HG03460 (cell line): ENCODE data around the gene ERGIC1.
"Not testable (repeated sequence)": the region's sequence is repeated elsewhere in the genome, so short reads cannot be mapped to it uniquely, and the experiment has no call there.

Source experiments
- ATAC-seq: cut with Tn5 transposase; IDR thresholded peaks from one replicate; pipeline ENCODE4 v1.9.1; 2021; ENCODE audit not compliant: unreplicated experiment

ERGIC1 gene

DNA sequence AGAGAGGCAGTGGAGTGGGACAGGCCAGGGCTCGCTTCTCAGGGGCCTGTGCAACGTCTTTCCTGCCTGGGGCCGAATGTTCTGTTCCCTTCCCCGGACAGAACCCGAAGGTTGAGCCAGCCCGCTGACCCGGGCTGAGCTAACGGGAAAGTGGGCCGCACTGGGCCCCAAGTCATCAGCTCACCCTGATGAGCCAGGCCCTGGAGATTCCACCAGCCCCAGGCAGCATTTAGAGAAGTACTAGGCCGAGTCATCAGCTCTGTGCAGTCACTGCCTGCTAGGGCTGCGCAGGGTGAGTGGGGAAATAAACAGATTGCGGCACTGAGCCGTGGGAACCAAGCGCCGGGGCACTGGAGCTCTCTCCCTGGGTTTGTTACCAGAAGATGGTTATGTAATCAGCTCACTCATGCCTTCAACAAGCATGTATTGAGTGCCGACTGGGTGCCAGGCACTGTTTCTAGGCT, 33.9 kb upstream of the ERGIC1 start:
- no peak for ATAC-seq

DNA sequence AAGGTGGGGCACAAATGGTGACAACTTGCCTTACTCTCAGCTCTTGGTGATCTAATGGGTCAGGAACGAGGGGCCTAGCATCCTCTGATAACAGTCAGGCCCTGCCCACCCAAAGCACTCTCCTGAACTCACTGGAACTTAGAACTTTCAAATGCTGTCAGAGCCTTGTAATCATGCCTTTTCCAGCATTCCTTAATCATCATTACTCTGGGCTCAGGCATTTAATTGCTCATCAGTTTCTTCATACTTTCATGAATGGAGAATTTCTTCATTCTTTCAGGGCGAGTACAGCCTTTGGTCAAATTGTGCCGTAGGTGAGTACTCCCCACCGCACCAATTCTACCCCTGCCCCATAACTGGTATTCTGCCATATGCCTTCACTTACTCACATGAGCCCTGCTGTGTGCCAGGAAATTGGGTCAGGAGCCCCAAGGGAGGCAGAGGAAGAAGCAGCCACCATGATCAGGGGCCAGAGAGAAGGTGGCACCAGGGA, 32.8 kb upstream of the ERGIC1 start:
- no peak for ATAC-seq

GRCh38 chr5:172802112-172802511, 31.9 kb upstream of the ERGIC1 start:
- ATAC-seq = no peak

DNA sequence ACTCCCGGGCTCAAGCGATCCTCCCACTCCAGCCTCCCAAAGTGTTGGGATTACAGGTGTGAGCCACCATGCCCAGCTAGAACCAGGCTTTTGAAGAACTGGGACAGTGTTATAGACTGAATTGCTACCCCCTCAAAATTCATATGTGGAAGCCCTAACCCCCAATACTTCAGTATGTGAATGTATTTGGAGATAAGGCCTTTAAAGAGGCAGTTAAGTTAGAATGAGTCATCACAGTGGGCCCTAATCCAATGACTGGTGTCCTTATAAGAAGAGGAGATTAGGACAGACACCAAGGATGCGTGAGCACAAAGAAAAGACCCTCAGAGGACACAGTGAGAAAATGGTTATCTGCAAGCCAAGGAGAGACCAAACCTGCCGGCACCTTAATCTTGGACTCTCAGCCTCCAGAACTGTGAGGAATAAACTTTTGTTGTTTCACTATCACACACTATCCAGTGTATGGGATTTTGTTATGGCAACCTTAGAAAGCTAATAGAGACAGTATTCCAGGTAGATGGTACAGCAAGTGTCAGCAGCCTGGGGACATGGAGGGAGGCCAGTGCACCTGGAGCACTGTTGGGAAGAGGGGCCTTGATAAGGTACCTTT, 31.4 kb upstream of the ERGIC1 start:
- ATAC-seq = no peak

- ATAC-seq = no peak
These were observed 28.9 kb upstream of the ERGIC1 start for GRCh38 chr5:172805018-172805683.

- ATAC-seq = no peak
These were observed 28.3 kb upstream of the ERGIC1 start for GRCh38 chr5:172805736-172806255.

- peak; percentile 93 for ATAC-seq
These were observed 27.0 kb upstream of the ERGIC1 start for GRCh38 chr5:172806897-172807672.

- ATAC-seq = no peak
These were observed 26.2 kb upstream of the ERGIC1 start for GRCh38 chr5:172807766-172808311.

GRCh38 chr5:172809774-172810173, 24.3 kb upstream of the ERGIC1 start:
- ATAC-seq = no peak

DNA sequence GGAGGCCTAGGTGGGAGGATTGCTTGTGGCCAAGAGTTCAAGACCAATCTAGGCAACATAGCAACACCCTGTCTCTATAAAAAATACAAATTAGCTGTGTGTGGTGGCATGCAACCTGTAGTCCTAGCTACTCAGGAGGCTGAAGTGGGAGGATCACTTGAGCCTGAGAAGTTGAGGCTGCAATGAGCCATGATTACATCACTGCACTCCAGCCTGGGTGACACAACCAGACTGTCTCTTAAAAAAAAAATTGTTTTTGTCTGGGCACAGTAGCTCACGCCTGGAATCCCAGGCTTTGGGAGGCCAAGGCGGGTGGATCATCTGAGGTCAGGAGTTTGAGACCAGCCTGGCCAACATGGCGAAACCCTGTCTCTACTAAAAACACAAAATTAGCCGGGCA, 23.1 kb upstream of the ERGIC1 start:
- ATAC-seq = not testable (repeated sequence)

- ATAC-seq = no peak
These were observed 18.4 kb upstream of the ERGIC1 start for GRCh38 chr5:172815631-172816030.

- no peak for ATAC-seq
These were observed 17.0 kb upstream of the ERGIC1 start for GRCh38 chr5:172816925-172817562.

DNA sequence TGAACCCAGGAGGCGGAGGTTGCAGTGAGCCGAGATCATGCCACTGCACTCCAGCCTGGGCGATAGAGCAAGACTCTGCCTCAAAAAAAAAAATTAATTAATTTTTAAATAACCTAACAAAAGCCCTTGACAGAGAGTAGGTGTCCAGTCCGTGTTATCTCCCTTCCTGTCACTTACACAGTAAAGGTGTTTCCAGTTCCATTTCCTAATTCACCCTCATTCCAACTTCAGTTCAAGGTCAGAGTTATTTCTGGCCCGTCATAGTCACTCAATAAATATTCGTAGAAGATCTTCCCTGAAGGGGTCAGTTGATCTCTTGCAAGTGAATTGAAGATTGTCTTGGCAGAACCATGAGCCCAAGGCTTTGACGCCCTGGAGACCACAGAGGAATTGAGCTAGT, 16.4 kb upstream of the ERGIC1 start:
- no peak for ATAC-seq

DNA sequence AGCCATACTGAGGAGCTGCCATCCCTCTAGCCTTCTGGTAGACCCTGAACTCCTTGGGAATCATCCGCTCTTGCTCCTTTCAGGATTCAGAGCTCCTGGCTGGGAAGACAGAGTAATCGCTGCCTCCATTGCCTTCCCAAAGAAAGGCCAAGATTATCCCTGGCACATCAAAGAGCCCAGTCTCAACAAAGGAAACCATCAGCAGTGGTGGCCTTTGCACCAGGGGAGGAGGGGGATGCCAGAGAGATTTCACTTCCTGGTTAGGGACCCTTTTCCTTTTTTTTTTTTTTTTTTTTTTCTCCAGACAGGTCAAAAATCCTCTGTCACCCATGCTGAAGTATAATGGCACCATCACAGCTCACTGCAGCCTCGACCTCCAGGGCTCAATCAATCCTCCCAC, 16.0 kb upstream of the ERGIC1 start:
- ATAC-seq = no peak

- ATAC-seq = no peak
These were observed 14.5 kb upstream of the ERGIC1 start for GRCh38 chr5:172819569-172819968.

DNA sequence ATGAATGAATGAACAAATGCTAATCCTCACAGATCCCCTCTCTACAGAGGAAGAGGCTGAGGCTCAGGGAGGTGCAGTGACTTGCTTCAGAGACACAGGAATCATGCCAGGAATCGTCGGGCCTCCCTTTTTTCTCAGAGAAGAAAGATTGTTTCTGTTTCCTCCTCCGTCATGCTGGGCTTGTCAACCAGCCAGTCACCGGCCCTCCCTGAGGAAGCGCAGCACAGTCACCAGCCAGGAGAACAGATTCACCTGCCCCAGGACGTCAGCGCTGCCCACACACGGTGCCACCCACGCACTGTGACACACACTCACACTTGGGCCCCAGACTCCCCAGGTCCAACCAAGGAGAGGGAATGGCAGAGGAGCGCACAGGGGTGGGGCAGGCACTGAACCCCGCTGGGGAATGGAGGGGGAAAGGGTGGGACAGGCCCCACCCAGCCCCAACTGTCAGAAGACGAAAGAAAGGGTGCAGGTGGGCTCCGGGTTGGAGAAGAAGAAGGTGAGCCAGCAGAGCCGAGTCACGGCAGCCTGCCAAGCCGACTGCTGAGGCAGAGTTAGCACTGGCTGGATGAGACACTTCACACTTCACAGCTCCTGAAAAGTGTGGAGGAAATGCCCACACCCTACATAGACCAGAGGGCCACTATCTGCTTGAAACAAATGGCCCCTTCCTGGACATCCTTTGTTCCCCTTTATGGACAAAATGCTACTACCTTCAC, 13.8 kb upstream of the ERGIC1 start:
- ATAC-seq = no peak

DNA sequence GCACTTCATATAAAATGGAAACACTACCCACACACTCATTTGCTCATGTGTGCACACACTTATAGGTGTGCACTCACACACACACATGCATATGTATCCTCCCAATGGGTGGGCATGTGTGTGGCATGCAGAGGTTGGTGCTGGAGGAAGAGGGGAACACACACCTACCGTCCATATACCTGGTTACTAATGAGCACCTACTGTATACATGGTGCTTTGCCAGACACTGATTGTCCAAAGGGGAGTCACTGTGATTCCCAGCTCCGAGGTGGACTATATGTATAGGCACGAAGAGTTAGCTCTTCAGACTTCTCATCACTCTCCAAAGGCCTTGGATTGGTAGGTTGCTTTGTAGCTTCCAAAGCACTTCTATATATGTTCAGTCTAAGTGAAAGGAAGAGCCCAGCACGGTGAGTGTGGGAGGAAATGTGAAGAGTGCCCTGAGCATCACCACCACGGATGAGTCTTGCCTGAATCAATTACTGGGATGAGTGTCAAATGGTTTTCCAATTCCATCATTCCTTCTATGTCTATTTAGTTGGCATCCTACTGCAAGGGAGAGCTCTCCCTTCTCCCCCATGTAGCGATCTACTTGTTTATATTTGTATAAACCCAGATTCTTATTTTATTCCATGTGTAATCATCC, 12.6 kb upstream of the ERGIC1 start:
- no peak for ATAC-seq

DNA sequence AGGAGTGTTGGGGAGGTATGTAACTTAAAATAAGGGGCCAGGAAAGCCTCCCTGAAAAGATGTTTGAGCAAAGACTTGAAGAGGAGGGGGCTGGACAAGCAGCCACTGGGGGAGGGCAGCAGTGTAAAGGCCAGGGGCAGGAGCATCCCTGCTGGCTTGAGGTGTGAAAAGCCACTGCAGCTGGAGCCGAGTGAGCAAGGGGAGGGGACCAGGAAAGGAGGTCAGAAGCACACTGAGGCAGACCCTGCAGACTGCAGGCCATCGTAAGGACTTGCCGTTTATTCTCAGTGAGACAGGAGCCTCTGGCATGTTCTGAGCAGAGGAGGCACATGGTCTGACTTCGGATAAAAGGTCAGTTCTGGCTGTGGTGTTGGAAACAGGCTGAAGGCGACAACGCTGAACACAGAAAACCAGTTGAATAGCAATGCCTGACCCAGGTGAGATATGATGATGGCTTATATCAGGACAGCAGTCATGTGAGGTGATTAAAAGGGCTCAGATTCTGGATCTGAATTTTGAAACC, 10.2 kb upstream of the ERGIC1 start:
- ATAC-seq = no peak

DNA sequence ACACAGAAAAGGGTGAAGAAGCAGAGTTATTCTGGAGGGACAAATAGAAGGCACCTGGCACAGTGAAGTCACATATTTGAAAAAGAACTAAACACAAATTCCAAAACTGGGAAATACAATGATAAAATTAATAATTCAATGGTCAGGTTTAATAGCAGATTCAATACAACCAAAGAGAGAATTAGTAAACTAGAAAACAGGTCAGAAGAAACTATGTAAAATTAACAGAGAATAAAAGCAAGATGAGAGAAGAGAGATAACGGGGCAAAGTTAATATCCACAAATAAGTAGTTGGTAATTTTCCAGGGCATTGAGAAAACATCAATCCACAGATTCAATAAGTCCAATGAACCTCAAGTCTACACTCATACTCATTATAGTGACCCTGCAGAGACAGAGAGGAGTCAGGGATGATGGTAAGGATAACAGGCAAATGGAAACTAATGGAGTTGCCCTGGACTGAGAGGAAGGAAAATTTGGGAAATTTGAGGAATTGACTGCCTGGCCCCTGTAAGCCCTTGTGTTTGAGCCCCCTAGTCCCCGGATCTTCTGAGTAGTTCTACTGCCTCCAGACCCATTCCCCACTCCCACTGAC, 8.3 kb upstream of the ERGIC1 start:
- no peak for ATAC-seq
